ENCODE results near the gene MED10.
"Not testable (repeated sequence)": the region's sequence is repeated elsewhere in the genome, so short reads cannot be mapped to it uniquely, and the experiment has no call there.

The MED10 gene

DNA sequence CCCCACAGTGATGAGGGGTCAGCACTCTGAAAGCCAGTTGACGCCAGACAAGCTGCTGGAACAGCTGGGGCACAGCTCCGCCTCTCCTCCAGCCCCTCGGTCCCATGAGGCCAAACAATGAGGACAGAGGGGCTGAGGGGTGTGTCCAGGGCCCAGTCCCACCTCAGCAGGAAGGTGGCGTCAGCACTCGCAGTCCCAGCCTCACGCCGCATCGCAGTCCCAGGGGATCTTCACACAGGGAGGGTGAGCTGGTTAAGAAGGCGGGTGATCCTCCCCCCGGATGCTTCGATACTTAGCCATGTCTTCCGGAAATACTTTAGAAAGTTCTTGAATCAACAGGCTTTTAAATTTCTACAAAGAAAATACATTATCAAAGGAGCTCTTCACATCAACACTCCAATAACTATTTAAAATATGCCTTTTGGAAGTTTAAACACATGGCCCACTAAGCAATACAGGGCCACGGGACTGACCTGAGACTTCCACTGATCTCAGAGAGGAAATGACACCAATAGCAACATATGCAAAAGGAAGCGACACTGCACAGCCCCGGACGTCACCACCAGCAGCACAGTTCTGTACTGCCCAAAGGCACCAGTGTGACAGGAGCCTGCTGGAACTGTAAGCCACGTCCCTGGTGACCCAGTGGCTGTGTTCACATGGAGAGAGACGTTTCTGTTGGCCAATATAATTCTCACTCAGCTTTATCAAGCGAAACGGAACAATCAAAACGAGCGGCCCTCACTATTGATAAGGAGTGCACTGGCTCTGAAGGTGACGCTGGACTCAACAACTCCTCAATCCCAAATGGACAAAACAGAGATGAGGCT, 5.9 kb downstream of the MED10 start:
- no peak for DNase-seq

DNA sequence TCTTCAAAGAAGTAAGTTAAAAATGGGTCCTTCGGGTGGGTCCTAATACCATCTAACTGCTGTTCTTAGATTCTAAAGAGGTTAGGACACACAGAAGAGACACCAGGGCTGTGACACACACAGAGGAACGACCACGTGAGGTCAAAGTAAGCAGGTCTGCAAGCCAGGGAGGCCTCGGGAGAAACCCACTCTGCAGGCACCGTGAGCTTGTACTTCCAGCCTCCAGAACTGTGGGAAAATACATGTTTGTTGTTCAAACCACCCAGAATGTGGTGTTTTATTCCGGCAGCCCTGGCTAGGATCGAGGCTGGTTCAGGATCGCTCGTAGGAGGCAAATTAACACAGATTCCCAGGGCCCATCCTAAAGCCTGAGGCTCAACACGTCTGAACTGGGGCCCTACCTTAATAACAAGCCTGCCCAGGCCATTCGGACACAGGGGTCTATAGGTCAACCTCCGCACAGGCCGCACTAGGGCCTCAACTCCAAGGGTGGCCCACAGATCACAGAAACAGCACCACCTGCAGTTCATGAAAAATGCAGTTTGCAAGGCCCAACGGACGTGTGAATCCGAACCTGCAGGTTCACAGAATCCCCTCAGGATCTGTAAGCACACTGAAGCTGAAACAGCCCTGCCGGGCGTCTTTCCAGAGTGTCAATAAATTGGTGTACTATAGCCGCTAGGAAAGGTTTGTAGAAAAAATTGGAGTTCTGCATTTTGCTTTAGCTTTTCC, 7.1 kb downstream of the MED10 start:
- no peak for DNase-seq

DNA sequence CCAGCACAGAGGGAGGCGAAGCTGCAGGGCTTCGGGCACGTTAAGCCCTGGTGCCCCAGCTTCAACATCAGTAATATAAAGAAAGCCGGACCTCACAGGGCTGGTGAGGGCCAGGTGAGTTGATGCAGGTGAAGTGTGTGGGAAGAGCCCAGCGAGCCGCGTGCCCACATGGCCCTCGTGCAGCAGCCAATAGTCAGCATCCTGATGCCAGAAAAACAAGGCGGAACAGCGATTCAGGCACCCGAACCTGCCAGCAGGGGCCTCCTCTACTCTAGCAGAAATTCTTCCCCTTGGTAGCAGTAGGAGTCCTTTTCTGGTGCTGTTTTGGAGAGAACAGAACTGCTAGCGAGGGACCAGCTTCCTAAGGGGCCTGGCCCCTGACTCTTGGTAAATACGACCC, 7.8 kb downstream of the MED10 start:
- DNase-seq, result no peak

DNA sequence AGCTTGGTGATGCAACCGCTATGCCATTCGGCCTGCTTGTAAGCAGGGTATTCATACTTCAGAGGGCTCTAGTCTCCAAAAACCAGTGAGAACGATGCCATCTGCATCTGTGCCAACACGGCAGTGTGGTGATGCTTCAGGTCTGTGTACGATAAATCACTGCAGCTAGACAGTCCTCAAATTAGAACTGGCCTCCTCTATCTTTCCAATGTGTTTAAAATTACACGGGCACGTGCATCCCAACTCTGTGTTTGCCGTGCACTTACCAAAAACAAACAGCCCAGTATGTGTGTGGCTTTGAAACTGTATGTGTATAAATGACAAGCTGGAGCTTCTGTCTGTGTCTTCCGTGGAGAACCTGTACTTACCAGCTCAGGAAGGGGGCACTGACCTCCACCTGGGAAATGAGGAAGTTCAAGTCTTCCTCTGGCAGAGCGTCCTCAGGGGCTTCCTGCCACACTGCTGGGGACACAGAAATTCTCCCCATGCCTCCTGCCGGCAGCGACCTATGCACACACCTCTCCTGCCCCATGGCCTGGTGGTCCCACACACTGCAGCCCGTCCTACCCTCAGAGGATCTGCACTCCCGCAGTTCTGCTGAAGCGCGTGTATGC, 12.3 kb downstream of the MED10 start:
- no peak for DNase-seq

- no peak for DNase-seq
Measured at GRCh38 chr5:6365142-6365976, 13.0 kb downstream of the MED10 start.

- not testable (repeated sequence) for DNase-seq
Measured at GRCh38 chr5:6363454-6364011, 14.8 kb downstream of the MED10 start.

- DNase-seq, result no peak
Measured at GRCh38 chr5:6362846-6363245, 15.5 kb downstream of the MED10 start.

DNA sequence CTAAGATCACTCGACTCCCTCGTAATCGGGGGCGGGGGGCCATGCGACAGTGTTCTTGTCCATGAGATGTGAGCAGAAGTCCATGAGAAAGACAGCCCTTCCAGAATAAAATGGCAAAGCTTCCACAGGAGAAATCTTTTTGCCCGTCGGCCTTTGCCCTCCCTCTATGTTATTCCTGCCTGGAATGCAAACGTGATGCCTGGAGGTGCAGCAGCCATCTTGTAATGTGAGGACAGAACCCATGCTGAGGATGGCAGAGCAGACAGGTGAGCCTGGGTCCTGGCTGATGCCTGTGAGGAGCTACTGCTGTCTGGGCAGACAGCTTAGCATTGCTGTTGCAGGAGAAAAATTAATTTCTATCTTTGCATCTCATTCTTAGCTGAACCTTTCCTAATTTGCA, 17.2 kb downstream of the MED10 start:
- no peak for DNase-seq

- no peak for DNase-seq
Measured at GRCh38 chr5:6360323-6361072, 17.8 kb downstream of the MED10 start.

DNA sequence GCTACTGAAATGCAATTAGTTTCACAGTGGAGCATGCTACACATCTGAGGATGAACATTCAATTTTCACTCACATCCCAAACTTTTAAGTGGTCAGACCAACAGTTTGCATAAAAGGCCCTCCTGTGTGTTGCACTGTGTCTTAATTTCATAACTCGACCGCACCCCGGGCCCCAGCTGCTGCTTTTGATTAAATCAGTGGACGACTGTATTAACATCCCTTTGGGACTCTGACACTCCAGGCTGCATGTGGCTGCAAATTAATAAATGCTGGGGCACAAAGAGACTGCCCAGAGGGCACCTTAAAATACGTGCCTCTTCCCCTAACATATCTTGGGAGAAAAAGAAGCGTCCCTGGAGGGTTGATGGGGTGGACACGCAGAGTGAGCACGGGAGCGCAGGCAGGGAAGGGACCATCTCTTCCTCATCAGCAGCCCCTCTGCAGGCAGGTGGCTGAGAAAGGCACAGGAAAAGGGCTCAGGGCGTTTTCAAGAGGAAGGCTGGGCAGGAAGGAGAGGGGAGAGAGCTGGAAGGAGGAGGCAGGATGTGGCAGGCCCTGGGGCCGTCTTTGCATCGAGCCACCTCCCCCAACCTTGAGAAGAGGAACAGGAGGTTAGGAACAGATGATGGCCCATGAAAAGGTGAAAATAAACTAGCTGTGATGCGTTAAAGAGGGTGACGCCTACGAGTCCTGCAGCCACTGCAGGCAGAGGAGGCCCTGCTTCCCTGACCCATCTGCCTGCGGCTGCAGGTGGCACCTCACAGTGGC, 18.6 kb downstream of the MED10 start:
- DNase-seq, result no peak

DNA sequence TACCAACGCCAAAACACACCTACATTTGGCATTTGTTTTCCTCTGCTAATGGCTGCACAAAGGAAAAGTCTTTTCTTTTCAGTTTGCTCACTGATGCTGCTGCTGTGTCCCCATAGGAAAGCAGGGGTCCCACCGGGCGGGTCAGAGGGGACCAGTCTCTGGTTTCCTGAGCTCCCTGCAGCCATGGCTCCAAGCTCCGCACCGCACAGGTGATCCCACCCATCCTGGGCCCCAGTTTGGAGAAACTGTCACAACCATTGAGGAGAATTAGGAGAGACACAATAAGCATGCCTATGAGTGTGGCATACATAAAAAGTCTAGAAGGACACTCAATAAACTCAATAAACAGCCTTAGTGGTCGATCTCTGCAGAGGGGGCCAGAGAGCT, 19.9 kb downstream of the MED10 start:
- no peak for DNase-seq

GRCh38 chr5:6357817-6358433, 20.4 kb downstream of the MED10 start:
- not testable (repeated sequence) for DNase-seq

DNA sequence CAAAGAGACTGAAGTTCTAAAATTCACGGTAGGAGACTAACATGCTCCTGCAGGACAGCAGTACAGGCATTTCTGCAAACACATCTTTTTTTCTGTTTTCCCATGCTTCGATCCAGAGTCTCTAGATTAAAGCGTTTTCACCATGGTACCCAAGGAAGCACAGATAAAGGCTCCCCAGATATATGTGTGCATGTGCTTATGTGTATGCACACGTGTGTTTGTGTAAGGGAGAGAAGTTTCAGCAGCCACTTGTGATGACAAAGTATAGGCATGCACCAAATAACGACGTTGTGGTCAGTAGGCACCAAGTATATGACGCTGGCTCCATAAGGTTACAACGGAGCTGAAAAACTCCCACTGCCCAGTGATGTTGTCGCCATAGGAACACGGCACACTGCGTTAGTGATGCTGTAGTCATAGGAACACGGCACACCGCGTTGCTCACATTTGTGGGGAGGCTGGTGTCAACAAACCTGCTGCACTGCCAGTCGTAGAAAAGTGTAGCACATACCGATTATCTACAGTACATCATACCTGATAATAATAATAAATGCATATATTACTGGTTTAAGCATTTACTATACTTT, 21.7 kb downstream of the MED10 start:
- DNase-seq, result no peak

DNA sequence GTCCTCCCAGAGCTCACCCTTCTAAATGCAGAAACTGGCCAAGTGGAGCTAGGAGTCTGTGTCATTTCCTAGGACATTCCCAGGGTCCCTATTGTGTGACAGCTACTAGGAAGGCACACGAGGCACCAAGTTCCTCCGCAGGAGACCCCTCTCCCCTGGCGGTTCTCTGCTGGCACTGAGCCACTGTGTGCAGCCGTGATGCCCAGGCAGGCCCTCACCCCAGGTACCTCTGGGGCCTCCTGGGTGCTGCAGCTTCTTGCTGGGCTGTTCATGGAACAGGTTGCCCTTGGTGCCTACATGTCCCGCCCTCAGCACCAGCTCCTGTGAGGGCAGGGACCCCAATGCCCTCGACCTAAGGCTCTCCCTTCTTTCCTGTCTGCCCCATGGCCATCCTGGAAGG, 23.1 kb downstream of the MED10 start:
- DNase-seq, result no peak

DNA sequence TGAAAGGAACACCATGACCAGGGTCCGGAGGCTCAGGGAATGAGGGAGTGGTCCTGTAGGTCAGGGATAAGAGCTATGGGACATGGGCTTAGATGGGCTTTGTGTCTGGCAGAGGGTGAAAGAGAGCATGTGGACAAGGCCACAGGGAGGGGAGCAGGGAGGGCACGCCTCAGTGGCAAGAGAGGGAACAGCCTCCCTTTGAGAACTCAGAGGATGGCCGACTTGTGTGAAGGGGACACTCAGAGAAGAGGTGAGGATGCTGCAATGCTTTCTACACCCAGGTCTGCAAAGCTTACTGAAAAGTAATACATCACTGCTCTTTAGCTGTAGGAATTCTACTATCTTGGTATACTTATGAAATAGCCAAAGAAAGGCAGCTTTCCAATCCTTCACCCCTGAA, 23.5 kb downstream of the MED10 start:
- DNase-seq, result no peak

DNA sequence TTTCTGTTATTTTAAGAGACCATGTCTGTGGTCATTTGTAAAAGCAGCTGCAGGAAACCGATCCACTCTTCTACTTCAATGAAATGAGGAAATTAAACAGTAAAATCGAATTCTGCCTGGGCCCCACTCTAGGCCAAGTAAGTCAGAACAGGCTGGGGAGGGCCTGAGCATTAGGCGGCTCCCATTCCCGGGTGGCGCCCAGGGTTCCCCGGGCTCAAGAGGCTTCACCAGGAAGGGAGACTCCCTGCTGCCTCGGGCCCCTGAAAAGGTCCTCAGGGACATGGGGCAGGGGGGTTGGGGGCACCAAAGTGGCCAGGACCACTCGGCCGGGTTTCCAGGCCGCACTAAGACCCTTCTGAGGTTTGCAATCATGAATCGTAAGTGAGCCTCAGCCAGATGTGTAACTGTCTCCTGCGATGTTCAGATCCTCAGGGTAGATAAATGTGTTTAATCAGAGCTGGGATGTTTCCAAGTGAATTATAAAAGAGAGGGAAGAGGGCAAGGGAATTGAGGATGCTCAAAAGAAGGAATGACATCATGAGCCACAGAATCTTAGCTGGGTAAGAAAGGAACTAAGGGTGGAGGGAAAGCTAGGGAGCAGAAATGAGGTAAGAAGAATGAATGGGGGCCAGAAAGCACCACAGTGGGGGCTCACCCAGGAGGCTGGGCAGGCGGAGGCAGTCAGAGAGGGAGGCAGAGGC, 24.6 kb downstream of the MED10 start:
- no peak for DNase-seq

- no peak for DNase-seq
Measured at GRCh38 chr5:6350277-6351090, 27.9 kb downstream of the MED10 start.

GRCh38 chr5:6349387-6349786, 29.0 kb downstream of the MED10 start:
- no peak for DNase-seq
